ENCODE data around the gene FTO.

The FTO gene

GRCh38 chr16:54199487-54200160 lies 495.7 kb downstream of the FTO start:
- H3K27ac ChIP-seq: no peak overlapping the region
- no peak overlapping the region for H3K4me3 ChIP-seq

GRCh38 chr16:54200161-54200534 lies 496.2 kb downstream of the FTO start:
- H3K4me3 ChIP-seq: no peak overlapping the region
- H3K27ac ChIP-seq: no peak overlapping the region

- Histone ChIP-seq H3K27ac (no peak overlapping the region), H3K4me3 (no peak overlapping the region)
Measured at GRCh38 chr16:54200720-54201119, 496.8 kb downstream of the FTO start.

- Histone ChIP-seq H3K27ac (no peak overlapping the region), H3K4me3 (no peak overlapping the region)
Measured at GRCh38 chr16:54201200-54201599, 497.2 kb downstream of the FTO start.
